BLaER1 treated with 17β-estradiol and CSF1 and Interleukin-3, amounts not matched to agents 10 nM and 100 nM (cell line): ENCODE results near the gene DTX1.

Experiments used
- H3K27ac ChIP-seq, 11 experiments: shearing (Covaris generic); formaldehyde crosslinking; 2 replicates each; pipeline ENCODE4 v1.8.1; 2022
- H3K27me3 ChIP-seq, 11 experiments: shearing (Covaris generic); formaldehyde crosslinking; 2 replicates each; pipeline ENCODE4 v1.8.1; 2022
- H3K36me3 ChIP-seq, 11 experiments: shearing (Covaris generic); formaldehyde crosslinking; 2 replicates each; pipeline ENCODE4 v1.8.1; 2022
- H3K4me1 ChIP-seq, 10 experiments: shearing (Covaris generic); formaldehyde crosslinking; 2 replicates each; pipeline ENCODE4 v1.8.1; 2022
- H3K4me2 ChIP-seq, 11 experiments: shearing (Covaris generic); formaldehyde crosslinking; 2 replicates each; pipeline ENCODE4 v1.8.1; 2022
- H3K4me3 ChIP-seq, 10 experiments: shearing (Covaris generic); formaldehyde crosslinking; 2 replicates each; pipeline ENCODE4 v1.8.1; 2022
- H3K9ac ChIP-seq, 11 experiments: shearing (Covaris generic); formaldehyde crosslinking; 2 replicates each; pipeline ENCODE4 v1.8.1; 2022
- H3K9me3 ChIP-seq, 11 experiments: shearing (Covaris generic); formaldehyde crosslinking; replicated peaks in 1 of 11; 2 replicates each; pipeline ENCODE4 v1.8.1; 2022
- H4K20me1 ChIP-seq, 11 experiments: shearing (Covaris generic); formaldehyde crosslinking; 2 replicates each; pipeline ENCODE4 v1.8.1; 2022
- Cebpa-rat ChIP-seq, 11 experiments: shearing (Covaris generic); IDR thresholded peaks; 2 replicates each; pipeline ENCODE4 v1.8.1; 2022

Gene DTX1

GRCh38 chr12:113065126-113066007, 8.8 kb downstream of the DTX1 start:
- Histone ChIP-seq H3K27me3 (no peaks in the 10 kb centered on the region), H3K36me3 (0 out of 22 replicates have a peak, but pooled peaks cover 0 to 3% (median 0%) of the 10 kb centered on the region in 11 experiments), H3K4me2 (peak overlapping the region; percentile 78 to 98 (median 90)), H3K4me1 (peaks cover 69 to 97% (median 84%) of the 10 kb centered on the region in 10 experiments), H3K9me3 (no peaks in the 10 kb centered on the region), H3K9ac (no peak overlapping the region), H3K27ac (no peak overlapping the region), H4K20me1 (peaks cover 24 to 96% (median 51%) of the 10 kb centered on the region in 11 experiments; a peak in 21 of 22 replicates), H3K4me3 (no peak overlapping the region)
- TF ChIP-seq Cebpa-rat (IDR thresholded peaks at IDR 0.05): no peak

- Histone ChIP-seq H3K36me3 (0 out of 22 replicates have a peak, but pooled peaks cover 0 to 3% (median 0%) of the 10 kb centered on the region in 11 experiments), H3K9ac (no peak overlapping the region), H3K9me3 (no peaks in the 10 kb centered on the region), H3K4me3 (no peak overlapping the region), H3K4me2 (peak overlapping the region in 4 of 11 experiments; percentile 18 to 98 (median 55); a peak in 6 of 22 replicates), H3K27ac (no peak overlapping the region), H3K4me1 (peaks cover 70 to 97% (median 85%) of the 10 kb centered on the region in 10 experiments), H3K27me3 (no peaks in the 10 kb centered on the region), H4K20me1 (peaks cover 21 to 98% (median 54%) of the 10 kb centered on the region in 11 experiments; a peak in 20 of 22 replicates)
- no peak for TF ChIP-seq Cebpa-rat (IDR thresholded peaks at IDR 0.05)
Measured at GRCh38 chr12:113066813-113067400, 10.4 kb downstream of the DTX1 start.

DNA sequence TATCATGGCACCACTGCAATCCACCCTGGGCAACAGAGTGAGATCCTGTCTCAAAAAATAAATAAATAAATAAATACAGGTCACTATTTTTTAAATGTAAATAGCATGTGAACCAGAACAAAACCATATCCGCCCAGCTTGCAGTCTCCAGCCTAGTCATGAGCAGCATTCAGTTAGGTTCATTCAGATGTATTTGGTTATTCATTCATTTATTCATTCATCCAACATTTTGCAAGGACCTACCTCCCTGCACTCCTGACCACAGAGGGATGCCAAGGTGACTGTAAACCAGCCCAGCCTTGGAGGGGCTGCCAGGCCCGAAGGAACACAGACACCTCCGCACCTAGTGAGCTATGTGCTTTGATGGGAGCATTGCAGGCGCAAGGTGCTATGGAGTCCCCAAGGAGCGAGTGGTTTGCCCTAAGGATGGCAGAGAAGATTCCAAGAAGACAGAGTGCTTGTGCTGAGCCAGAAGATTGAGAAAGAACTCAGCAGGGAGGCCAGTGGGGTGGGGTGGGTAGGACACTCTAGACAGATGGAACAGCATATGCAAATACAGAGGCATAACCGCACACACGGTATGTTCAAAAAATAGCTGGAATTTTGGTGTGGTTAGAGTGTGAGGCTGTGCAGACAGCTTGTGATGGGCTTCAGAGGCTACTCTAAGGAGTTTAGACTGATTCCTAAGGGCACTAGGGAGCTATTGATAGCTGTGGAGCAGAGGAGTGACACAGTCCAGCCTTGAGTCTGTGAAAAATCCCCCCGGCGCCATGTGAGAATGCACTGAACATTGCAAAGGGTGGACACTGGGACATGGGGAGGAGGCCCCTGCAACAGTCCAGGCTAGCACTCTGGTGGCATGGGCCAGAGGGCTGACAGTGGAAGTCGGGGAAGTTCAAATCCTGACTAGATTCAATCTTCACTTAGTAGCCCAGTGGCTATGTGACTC, 11.7 kb downstream of the DTX1 start:
- Histone ChIP-seq H3K9ac (peak overlapping the region in 3 of 11 experiments; percentile 16 to 72 (median 66); a peak in 3 of 22 replicates), H3K36me3 (0 out of 22 replicates have a peak, but pooled peaks cover 0 to 3% (median 0%) of the 10 kb centered on the region in 11 experiments), H4K20me1 (peaks cover 14 to 93% (median 44%) of the 10 kb centered on the region in 11 experiments; a peak in 20 of 22 replicates), H3K27ac (peak overlapping the region in 3 of 11 experiments; percentile 65 to 67 (median 66); a peak in 3 of 22 replicates), H3K4me3 (no peak overlapping the region), H3K27me3 (no peaks in the 10 kb centered on the region), H3K9me3 (no peaks in the 10 kb centered on the region), H3K4me2 (peak overlapping the region in 9 of 11 experiments; percentile 57 to 98 (median 76); a peak in 13 of 22 replicates), H3K4me1 (peaks cover 66 to 97% (median 83%) of the 10 kb centered on the region in 10 experiments)
- no peak for TF ChIP-seq Cebpa-rat (IDR thresholded peaks at IDR 0.05)

- Histone ChIP-seq H3K9me3 (no peaks in the 10 kb centered on the region), H3K9ac (peak overlapping the region in 4 of 11 experiments; percentile 16 to 72 (median 60); a peak in 7 of 22 replicates), H3K27ac (peak overlapping the region in 5 of 11 experiments; percentile 43 to 67 (median 65); a peak in 7 of 22 replicates), H4K20me1 (peaks cover 5 to 87% (median 35%) of the 10 kb centered on the region in 11 experiments; a peak in 20 of 22 replicates), H3K36me3 (0 out of 22 replicates have a peak, but pooled peaks cover 0 to 3% (median 0%) of the 10 kb centered on the region in 11 experiments), H3K4me3 (peak overlapping the region in 2 of 10 experiments; percentile 27 to 41; a peak in 4 of 20 replicates), H3K4me2 (peak overlapping the region; percentile 57 to 98 (median 71)), H3K27me3 (no peaks in the 10 kb centered on the region), H3K4me1 (peaks cover 65 to 97% (median 80%) of the 10 kb centered on the region in 10 experiments)
- TF ChIP-seq Cebpa-rat (IDR thresholded peaks at IDR 0.05): no peak
Measured at GRCh38 chr12:113069149-113069548, 12.6 kb downstream of the DTX1 start.

- TF ChIP-seq Cebpa-rat (IDR thresholded peaks at IDR 0.05): no peak
- Histone ChIP-seq H3K36me3 (0 out of 22 replicates have a peak, but pooled peaks cover 0 to 3% (median 0%) of the 10 kb centered on the region in 11 experiments), H3K4me1 (peaks cover 64 to 97% (median 80%) of the 10 kb centered on the region in 10 experiments), H3K27ac (peak overlapping the region in 6 of 11 experiments; percentile 31 to 67 (median 62); a peak in 8 of 22 replicates), H4K20me1 (peaks cover 4 to 85% (median 29%) of the 10 kb centered on the region in 11 experiments; a peak in 18 of 22 replicates), H3K4me2 (peak overlapping the region; percentile 57 to 98 (median 71)), H3K9ac (peak overlapping the region in 7 of 11 experiments; percentile 9 to 72 (median 54); a peak in 9 of 22 replicates), H3K9me3 (no peaks in the 10 kb centered on the region), H3K27me3 (no peaks in the 10 kb centered on the region), H3K4me3 (peak overlapping the region in 3 of 10 experiments; percentile 27 to 41 (median 37); a peak in 4 of 20 replicates)
Measured at GRCh38 chr12:113069751-113070116, 13.2 kb downstream of the DTX1 start.

DNA sequence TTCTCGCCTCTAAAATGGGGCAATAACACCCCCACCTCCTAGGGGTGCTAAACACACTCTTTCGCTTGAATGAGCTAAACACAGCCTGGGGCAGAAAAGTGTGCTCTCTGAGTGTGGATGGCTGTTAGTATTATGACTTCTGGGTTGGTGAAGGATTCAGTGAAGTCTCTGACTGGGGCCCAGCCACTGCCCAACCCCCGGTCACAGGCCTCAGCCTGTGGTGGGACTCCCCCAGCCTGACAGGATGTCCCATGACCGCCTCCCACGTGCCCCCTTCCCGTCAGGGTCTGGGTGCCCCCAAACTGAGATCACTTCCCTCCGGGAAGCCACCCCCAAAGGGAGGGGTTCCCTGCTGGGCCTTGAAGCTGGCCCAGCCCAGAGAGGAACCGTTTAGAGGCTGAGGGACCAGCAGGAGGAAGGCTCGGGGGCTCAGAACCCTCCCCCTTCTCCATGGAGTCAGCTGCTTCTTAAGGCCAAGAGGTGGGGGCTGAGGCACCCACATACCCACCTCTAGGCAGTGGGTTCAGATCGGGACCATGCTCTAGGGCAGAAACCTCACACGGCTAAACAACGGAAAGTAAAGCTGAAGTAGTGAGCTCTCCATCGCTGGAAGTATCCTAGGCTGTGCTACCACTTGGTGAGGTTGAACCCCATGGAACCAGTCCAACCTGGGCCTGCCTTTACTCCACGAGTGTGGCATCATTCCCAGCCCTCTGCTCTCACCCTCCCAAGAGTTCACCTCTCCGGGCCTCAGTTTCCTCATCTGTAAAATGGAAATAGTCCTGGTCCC, 13.8 kb downstream of the DTX1 start:
- H3K36me3 ChIP-seq: 0 out of 22 replicates have a peak, but pooled peaks cover 0 to 3% (median 0%) of the 10 kb centered on the region in 11 experiments
- peak overlapping the region in 8 of 11 experiments; percentile 0 to 72 (median 47); a peak in 11 of 22 replicates for H3K9ac ChIP-seq
- H3K4me3 ChIP-seq: peak overlapping the region in 3 of 10 experiments; percentile 27 to 41 (median 37); a peak in 5 of 20 replicates
- no peaks in the 10 kb centered on the region for H3K9me3 ChIP-seq
- TF ChIP-seq Cebpa-rat (IDR thresholded peaks at IDR 0.05): no peak
- peak overlapping the region; percentile 57 to 98 (median 71) for H3K4me2 ChIP-seq
- H3K27me3 ChIP-seq: no peaks in the 10 kb centered on the region
- peaks cover 64 to 97% (median 80%) of the 10 kb centered on the region in 10 experiments for H3K4me1 ChIP-seq
- H4K20me1 ChIP-seq: peaks cover 0 to 85% (median 23%) of the 10 kb centered on the region in 11 experiments; a peak in 17 of 22 replicates
- peak overlapping the region in 8 of 11 experiments; percentile 18 to 67 (median 50); a peak in 9 of 22 replicates for H3K27ac ChIP-seq
